IPS DF 4.7 (cell line): ENCODE results near the gene PSMA7.

ENCODE experiments used
- DNase-seq: peaks from one replicate; pipeline ENCODE4 v3.0.0-alpha.2; 2013; ENCODE audit warnings: low spot score; ENCODE audit errors: extremely low read depth

The PSMA7 gene

GRCh38 chr20:62088258-62089127 lies 54.7 kb downstream of the PSMA7 start:
- no peak for DNase-seq

- DNase-seq: no peak
These were observed 55.6 kb downstream of the PSMA7 start for GRCh38 chr20:62087632-62088031.

GRCh38 chr20:62087227-62087626 lies 56.0 kb downstream of the PSMA7 start:
- DNase-seq: no peak
